Right renal pelvis (tissue), 4 donors: Measurements from ENCODE around the gene PTCH1. TPM values are rescaled to one million over a fixed set of nuclear protein-coding genes. Genes with fewer than 3 reads are reported as not detected.
A peak's percentile ranks its signal among the peaks of the same experiment; 100 is the strongest.

ENCODE experiments used
- DNase-seq, 4 donors: peaks; one replicate each; pipeline ENCODE4 v3.0.0-alpha.2; 2013; ENCODE audit warnings: low read depth in 4 of 4, low spot score in 3 of 4, missing footprints in 1 of 4
- polyA plus RNA-seq, 4 donors: library from polyadenylated mRNA; unstranded; fragments of 120-200 nt; gene quantifications; one replicate each; pipeline ENCODE4 v1.2.1, GENCODE V29; 2013; ENCODE audit not compliant: insufficient read length in 4 of 4

The PTCH1 gene
- polyA plus RNA-seq, result 10 to 100 TPM; 24.9 to 36.8 (median 33.0) TPM

DNA sequence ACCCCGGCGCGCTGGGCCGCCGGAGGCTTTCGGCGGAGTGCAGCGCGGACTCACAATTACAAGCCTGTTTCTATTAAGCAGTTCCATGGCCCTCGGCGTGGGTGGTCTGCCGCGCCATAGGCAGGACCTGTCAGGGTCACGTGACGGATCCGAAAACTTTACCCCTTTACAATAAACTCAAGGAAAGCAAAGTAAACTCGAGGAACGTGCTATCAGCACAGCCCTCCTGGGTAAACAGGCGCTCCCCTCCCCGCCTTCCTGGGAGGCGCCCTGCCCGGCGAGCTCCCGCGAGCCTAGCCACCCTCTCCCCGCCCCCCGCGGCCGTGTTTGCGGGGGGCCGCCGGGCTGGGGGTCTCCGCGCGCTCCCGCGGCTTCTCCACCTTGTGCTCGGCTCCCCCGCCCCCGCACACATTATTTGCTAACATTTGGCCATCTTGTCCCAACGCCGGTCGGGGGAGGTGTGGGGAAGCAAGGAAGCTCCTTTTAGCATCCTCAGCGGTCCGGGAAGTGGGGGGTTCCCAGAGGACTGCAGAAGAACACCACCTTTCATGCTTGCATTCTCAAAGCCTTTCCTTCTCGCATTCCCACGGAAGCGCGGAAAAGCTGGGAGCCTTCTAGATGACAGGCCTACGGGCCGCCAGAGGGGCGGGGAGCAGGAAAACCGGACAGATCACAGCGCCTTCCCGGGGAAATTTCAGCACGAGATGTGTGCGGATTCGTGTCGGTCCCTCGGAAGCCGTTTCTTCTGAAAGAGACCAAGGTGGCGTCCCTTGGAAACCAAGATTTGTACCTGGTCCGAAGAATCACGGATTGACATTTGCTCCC lies at the start of gene PTCH1:
PTCH1 (minus strand) TSS at position 238 of the 825 bp plus-strand sequence.
- DNase-seq, result no peak

DNA sequence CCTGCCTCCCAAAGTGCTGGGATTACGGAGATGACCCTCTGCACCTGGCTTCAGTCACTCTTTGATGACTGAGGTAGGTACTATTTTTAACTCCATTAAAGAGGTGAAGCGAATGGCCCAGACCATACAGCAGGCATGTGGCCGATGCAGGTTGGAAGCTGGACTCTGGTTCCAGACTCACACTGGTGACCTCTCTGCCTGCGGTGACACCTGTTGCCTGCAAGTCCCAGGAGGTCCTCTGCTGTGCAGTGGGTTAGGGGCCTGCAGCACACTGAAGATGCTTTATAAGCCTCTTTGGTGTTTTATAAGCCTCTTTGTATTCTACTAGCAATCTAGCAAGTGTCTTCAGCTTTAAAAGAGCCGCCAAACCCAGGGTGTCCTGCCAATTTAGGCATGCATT lies 49.2 kb upstream of the PTCH1 start:
- DNase-seq, result no peak

DNA sequence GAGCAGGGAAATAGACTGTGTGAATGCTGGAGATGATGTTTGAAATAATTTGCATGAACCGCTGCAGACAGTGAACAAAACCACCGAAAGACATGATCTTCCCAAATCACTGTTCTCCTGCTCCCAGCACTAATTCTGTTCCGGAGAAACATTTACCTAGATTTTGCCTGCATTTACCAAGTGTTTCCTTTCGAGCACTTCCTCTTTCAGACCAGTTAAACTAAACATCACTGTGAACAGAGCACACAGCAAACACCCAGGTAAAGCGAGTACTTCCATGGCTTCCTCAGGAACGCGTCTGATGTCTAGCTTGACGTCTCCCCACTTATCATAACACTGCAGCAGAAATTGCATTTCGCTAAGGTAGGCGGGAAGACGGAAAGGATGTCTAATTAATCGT lies 45.1 kb upstream of the PTCH1 start:
- DNase-seq, result no peak

DNA sequence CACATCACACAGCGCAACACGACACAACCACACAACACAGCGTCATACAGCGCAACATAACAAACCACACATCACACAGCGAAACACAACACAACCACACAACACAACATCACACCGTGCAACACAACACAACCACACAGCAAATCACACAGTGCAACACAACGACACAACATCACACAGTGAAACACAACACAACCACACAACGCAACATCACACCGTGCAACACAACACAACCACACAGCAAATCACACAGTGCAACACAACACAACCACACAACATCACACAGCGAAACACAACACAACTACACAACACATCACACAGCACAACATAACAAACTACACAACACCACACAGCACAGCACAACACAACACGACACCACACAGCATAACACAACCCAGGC lies 40.4 kb upstream of the PTCH1 start:
- DNase-seq, result no peak

DNA sequence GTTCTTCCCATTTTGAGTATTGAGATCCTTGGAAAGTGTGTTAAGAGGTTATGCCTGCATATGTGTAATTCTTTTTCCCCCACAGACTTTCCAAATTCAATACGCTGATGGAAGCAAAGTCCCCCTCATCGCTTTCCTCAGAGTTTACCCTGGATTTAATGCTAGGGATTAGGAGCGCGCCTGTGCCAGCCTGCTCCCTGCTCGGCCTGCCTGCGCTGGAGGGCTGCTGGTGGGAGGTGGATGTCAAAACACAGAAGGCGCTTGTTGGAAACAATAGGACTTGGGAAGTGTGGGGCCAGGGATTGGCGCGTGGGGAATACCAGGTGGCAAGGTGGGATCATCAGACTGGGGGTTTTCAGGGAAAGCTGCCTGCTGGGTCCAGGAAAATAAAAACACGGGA lies 39.8 kb upstream of the PTCH1 start:
- no peak for DNase-seq

DNA sequence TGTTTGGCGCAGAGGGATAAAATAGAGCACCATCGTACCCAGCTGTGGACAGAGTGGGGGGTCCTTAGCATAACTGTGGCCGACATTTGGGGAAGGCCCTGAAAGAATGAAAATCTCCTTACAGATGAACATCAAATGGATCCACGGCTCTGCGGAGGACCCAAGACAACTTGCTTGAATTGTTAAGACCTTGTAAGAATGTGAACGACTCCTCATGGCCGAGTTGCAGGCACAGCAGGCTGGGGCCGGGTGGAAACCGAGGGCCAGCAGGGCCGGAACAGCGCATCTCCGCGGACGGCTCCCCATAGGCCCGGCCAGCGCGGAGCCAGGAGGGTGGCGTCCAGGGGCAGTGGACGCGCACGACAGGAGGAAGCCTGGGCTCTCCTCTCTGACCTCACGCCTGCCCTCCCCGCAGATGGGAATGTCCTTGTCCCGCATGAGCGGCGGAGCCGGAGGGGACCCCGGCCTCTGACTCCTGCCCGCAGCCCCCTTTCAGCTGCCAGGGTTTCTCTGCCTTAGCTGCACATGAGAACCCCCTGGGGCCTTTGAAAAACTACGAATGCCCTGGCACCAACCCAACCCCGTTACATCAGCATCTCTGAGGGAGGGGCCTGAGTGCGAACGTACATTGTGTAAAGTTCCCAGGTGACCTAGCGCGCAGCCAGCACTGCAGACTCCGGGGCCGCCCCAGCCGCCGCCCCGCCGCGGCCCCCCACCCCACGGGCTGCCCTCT lies 36.2 kb upstream of the PTCH1 start:
- peak; percentile 37 to 54 (median 46) for DNase-seq

DNA sequence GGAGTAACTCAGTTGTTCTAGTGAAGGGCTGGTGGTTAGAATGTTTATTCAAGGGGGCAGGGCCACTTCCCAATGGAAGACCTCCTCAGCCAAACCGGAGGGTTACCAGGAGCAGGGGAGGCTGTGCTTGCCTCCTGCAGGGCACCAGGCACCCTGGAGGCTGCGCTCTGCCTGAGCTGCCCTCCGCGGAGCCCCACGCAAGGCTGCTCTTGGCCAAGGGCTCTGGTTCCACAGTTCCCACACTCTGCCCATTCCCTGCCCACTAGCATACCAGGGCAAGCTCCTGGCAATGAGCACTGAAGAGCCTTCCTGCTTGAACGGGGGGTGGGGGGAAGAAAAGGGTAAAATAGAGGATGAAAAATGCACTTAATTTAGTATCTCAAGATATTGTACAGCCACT lies 35.5 kb upstream of the PTCH1 start:
- DNase-seq, result no peak

DNA sequence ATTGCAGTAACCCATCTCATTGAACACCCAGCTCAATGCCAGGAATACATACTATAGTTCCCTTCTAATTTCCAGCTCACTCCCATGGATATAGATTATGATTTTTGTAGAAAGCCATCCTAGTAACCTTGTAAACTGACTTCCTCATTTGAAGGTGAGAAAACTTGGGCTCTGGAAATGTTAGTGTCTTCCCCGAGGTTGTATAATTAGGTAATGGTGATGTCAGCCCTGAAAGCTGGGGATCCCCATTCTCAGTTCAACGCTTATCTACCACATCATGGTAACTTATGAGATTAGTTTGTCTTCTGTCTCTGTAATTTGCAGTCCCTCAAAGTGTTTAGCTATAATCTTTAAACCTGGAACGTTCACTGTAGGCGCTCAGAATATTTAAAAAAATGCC lies 34.6 kb upstream of the PTCH1 start:
- no peak for DNase-seq

DNA sequence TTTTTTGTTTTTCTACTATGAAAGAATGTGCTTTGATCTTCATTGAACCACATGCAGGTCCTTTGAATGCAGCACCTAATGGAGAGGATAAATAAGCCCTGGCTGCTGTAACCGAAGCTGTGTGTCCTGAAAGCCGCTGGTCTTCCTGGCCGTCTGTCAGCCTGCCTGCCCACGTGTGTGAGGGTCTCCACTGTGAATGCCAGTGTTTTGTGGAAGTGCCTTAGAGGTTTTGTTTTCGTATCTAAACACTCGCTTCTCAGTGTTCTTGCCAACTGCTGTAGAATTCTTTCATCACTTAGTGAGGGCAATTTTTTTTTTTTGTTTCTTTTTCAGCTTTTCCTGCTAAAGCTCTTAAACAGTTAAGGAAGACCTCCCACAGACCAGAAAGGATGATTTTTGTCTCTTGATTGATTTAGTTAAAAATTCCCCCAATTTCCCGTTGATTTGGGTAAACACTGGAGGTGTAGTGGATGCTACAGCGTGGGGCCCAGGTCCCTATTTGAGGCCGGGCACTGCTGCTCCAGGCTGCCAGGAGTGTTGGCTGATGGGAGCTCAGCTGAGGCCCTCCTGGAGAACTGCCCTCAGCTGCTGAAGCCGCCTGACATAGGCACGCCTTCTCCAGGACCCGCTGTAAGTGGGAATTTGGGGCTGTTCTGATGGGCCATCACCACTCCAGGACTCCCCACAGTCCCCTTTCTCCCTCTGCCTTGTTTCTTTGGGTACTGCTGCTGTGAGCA lies 29.2 kb upstream of the PTCH1 start:
- no peak for DNase-seq

DNA sequence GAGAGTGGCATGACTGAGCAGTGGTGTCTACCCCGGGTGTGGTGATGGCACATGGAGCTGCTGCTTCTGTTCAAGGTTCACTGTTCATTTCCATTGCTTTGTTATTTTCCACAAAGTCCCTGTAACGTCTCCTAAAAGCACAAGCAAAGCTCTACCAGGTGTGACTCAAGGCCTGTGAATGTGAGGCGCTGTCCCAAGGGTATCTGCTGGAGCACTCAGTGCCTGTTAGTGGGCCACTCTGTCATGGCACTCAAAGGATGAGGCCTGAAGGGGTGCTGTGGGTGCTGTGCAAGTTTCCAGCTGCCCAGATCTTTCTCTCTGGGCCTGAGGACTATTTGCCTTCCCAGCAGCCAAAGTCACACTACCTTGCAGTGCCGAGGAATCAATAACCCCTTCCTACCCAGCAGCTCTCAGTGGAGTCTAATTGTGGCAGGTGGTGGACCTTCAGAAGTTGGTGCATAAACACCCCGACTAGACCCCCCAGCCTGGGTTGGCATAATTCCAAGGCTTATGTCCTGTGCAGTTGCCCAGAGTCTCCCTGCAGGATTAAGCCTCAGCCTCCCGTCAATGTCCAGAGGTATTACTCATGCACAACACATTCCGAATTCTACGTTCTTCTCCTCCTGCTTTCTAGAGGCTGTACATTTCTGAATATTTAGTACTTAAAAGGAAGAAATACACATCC lies 17.4 kb upstream of the PTCH1 start:
- DNase-seq, result no peak

DNA sequence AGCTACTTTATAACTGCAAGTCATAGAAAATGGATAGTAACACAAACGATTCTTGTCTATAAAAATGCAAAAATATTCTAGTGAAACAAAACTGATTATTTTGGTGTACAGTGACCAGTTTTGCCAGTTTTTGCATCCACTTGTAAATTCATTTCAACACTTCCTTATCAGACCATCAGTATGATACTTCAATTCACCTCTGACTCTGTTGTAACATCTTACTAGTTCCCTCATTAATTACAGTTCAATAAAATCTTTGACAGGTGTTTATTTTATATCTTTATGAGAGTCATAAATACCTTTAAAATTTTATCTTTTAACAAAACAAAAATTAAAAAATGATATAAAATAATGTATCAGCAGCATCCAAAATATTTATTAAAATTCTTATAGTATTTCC lies 13.1 kb upstream of the PTCH1 start:
- no peak for DNase-seq

DNA sequence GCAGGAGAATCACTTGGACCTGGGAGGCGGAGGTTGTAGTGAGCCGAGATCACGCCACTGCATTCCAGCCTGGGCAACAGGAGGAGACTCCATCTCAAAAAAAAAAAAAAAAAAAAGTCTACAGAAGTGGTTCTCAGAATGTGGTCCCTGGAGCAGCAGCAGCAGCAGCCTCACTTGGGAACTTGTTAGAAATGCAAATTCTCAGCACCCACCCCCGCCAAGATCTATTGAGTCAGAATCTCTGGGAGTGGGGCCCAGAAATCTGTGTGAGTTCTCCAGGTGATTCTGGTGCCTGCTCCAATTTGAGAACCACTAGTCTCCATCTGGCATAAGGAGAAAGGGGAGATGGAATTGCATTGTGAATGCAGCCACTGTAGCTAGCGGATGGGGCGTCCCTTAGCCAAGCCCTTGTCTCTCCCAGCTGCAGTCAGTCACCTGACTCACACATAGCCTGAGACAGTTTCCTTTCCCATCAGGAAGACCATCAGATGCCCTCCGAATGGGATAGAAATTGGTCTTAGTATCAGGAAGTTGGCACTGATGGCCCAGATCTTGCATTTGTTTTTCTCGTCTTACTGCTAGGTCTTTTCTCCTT lies 12.2 kb upstream of the PTCH1 start:
- DNase-seq, result no peak

DNA sequence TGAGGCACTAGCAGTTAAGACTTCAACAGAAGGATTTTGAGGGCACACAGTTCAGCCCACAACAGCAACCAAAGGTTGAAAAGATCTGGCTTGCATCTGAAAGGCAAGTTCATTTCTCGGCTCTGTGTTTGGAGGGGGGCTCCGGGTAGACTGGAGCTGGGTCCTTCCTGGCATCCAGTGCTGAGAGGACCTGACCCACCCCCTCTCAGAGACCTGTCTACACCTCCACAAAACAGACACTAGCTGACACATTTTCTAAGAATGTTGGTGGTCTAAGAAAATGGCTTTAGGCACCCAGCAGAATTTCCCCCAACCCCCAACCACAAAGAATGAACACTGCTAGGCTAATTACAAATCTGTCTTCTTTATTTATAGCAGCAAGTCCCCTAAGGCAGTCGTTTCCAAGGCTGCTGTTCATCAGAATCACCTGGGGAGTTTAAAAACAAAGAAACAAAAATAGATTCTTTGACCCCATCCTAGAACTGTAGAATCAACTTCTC lies 6.2 kb upstream of the PTCH1 start:
- DNase-seq, result no peak

DNA sequence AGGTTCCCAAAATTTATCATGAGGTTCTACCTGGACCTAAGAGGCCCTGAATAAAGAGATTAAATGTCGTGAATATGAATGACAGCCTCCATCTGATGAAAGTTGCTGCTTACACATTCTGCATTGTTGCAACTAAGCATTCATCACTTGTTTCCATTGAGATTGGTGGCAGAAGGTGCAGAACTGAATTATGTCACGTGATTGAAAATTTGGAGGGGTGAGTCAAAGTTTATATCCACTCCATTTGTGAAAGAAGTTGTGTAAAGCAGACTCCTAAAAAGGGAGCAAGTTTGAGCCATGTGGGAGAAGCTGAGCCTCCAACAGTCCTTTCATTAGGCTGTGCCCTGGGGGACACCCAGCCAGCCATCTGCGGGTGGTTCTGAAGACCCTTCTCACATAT lies 4.9 kb upstream of the PTCH1 start:
- no peak for DNase-seq

DNA sequence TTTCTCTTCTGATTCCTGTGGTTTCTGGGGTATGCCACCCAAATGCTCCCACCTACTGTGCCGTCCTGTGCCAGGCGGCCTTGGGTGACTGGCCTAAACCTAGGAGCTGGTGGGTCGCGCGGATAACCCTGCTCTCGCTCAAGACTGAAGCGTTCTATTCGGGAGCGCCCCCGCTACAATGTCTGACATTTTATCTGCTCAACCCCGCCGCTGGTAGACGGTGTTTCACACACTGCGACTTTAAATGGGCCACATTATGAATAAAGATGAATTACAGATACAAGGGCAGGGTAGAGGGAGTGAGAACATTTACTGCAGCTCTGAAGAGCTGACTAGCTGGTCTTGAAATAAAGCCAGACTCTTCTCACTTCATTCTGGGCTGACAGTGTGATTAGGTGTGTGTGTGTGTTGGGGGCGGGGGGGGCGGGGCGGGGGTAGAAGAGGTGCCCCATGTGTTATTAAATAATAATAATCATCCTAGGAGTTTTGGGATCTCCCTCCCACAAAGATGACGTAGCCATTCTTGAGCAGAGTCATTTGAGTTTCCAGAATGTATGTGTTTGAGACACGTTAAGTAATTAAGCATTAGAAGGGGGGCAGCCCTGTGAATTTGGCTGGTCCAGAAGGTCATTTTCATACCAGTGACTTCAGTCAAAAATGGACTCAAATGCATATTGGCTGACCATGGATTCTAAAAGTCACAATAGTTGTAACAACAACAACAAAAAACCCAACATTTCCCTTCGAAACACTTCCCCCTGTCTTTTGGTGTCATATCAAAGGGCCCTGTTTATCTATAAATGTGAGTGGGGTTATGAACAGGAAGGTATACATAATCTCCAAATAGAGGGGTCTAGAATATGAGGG lies 1.0 kb upstream of the PTCH1 start:
- no peak for DNase-seq

DNA sequence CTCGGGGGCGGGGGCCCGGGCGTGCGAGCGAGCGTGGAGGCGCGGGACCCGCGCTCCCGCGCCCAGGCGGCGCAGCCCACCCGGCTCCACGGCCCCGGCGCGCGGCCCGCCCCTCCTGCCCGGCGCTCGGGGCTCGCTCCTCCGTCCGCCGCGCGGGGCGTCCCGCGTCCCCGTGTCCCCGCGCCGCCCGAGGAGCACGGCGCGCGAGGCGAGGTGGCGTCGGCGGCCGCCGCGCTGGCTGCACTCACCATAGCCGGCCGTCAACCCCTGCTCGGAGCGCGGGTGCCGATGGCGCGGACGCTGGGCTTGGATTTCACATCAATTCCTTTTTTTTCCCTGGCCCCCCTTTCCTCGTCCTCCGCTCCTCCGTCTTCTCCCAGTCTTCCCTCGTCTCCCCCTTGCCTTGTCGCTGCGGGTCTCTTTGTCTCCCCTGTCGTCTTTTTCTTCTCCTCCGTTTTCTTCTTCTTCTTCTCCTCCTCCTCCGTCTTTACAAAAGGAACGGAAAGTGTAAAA lies 494 bp downstream of the PTCH1 start:
- no peak for DNase-seq

DNA sequence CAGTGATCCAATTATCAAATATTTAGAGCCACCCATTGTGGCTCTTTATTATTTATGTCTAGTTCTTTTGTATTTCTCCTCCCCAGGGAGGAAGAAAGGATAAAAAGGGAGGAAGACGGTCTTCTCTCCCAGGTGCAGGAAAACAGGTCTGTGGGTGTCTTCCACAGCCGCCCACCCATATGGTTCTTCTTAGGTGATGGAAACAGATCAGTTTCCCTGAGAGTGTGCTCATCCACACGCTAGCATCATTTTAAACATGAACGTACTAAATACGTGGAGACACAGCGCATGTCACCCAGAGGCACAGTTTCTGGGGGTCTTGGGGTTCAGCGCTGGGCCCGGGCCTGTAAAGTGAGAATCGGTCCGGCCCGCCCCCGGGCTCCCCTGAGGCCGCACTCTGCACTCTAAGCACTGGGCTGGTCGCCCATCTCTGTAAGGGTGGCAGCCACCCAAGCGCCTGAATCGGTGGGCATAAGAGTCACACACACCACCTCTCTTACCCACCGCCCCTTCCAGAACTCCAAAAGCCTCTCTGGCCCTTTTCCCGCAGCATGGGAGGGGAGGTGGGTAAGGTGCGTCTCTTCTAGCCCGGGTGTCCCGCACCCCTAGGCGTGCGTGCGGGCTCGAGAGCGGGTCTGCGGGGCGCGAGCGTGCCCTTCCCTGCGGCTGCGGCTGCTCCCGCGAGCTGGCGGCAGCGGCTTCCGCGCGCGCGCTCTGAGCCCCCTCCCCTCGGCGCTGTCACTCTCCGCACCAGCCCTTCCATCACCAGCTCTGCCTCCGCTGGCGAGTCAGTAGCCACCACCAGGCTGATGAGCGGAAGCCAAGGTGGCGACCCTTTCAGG lies 1.3 kb downstream of the PTCH1 start:
- DNase-seq, result no peak

DNA sequence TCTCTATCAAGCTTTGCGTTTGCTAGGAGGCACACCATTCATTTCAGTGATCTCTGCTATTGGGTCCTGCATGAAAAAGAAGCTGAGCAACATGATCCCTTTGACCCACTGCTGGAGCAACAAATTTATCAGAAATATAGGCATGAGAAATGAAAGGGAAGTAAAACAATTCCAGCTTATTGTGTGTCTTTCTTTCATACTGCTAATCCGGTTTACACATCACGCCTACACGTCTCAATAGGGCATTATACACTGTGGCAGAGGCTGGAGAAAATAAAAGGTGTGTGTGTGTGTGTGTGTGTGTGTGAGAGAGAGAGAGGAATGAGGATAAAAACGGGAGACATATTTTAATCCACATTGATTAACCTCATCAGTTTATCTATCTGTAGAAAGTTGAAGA lies 2.4 kb downstream of the PTCH1 start:
- no peak for DNase-seq
